ENCODE data around the gene ABCA9. TPM values are rescaled to one million over a fixed set of nuclear protein-coding genes. Genes with fewer than 3 reads are reported as not detected.

ABCA9 gene
- total RNA-seq, 1 experiment from 2014 or later = not detected

DNA sequence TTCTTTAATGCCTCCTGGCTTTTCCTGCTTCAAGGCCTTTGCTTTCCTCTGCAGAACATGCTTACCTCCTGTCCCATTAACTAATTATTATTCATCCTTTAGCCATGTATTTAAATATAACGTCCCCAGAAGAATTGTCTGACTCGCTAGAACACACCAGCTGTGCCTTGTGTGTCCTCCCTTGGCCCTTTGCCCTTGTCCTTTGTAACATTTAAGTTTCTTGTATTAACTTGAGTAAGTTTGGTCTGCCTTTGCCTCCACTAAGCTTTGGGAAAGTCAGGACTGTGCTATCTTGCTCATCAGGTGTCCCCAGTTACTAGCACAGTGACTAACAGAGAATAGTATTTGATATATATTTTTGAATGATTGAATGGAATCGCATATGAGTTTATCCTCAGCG lies 29.6 kb upstream of the ABCA9 start:
- H3K9me3 ChIP-seq (ENCODE audit: control insufficient read depth, low read depth, low read length) = no peaks in the 10 kb centered on the region
- H2BK5ac ChIP-seq (ENCODE audit: insufficient read length, low read length) = no peak overlapping the region
- no peak overlapping the region for H4K91ac ChIP-seq (ENCODE audit: insufficient read length, low read depth, low read length)
- H2AFZ ChIP-seq (ENCODE audit: low read length) = no peak overlapping the region
- no peak overlapping the region for H2AK5ac ChIP-seq (ENCODE audit: insufficient read length, low read length)
- H2BK15ac ChIP-seq (ENCODE audit: low read depth, low read length) = no peak overlapping the region
- no peak overlapping the region for H4K8ac ChIP-seq (replicated peaks; ENCODE audit: insufficient read length, low read depth, low read length)
- WGBS (ENCODE audit: extremely low coverage, insufficient read length, low lambda C conversion rate) = no CpG with 5 or more reads among the region's 4 CpGs
- no peaks in the 10 kb centered on the region for H3K27me3 Mint-ChIP-seq (ENCODE audit: low read depth)
- H4K20me1 ChIP-seq (ENCODE audit: control insufficient read depth, insufficient read depth, insufficient read length) = no peaks in the 10 kb centered on the region
- H3K9me3 Mint-ChIP-seq = no peaks in the 10 kb centered on the region
- H3K27ac ChIP-seq (ENCODE audit: insufficient read length, low read depth, low read length) = no peak overlapping the region
- H2BK12ac ChIP-seq (ENCODE audit: insufficient read length, low read depth, low read length) = no peak overlapping the region
- H3K18ac ChIP-seq (ENCODE audit: insufficient read length, low read depth, low read length) = no peak overlapping the region
- H3K4me1 Mint-ChIP-seq = no peaks in the 10 kb centered on the region
- no peak overlapping the region for H3K23ac ChIP-seq (ENCODE audit: insufficient read length, low read depth, low read length)
- H4K5ac ChIP-seq (ENCODE audit: insufficient read length, low read depth, low read length) = no peak overlapping the region
- no peaks in the 10 kb centered on the region for H3K79me1 ChIP-seq (ENCODE audit: insufficient read depth, low read depth, low read length, poor library complexity, severe bottlenecking)
- H3T11ph ChIP-seq (ENCODE audit: low read length) = no peak overlapping the region
- no peak overlapping the region for H3K56ac ChIP-seq (ENCODE audit: insufficient read length, low read depth, low read length)
- no peak overlapping the region for H3K4ac ChIP-seq (ENCODE audit: low read depth, low read length)
- no peaks in the 10 kb centered on the region for H3K4me1 ChIP-seq (ENCODE audit: insufficient read depth, low read length)
- H3K14ac ChIP-seq (ENCODE audit: insufficient read depth, low read length) = no peak overlapping the region; the same call in 1 of the 2 replicates
- H2BK120ac ChIP-seq (ENCODE audit: low read depth, low read length, poor library complexity, severe bottlenecking) = no peak overlapping the region
- H3K23me2 ChIP-seq (ENCODE audit: insufficient read length, low read depth, low read length, poor library complexity, severe bottlenecking) = no peaks in the 10 kb centered on the region
- H3K36me3 Mint-ChIP-seq (ENCODE audit: insufficient read depth in 1 of 3, low read depth in 3 of 3) = no peaks in the 10 kb centered on the region
- H3K27me3 ChIP-seq (ENCODE audit: insufficient read depth, low read length) = no peaks in the 10 kb centered on the region
- H3K79me2 ChIP-seq (ENCODE audit: insufficient read depth, low read length) = no peaks in the 10 kb centered on the region
- no peak overlapping the region for H3K4me2 ChIP-seq (ENCODE audit: insufficient read depth, insufficient read length, low read length)
- DNase-seq = no peak
- H3K4me3 Mint-ChIP-seq = no peak overlapping the region
- H2BK20ac ChIP-seq (ENCODE audit: low read depth, low read length, poor library complexity, severe bottlenecking) = no peak overlapping the region
- H3K27ac Mint-ChIP-seq = no peak overlapping the region
- no peak overlapping the region for H3K9ac ChIP-seq (ENCODE audit: extremely low read depth, insufficient read length, low read length)
- TF ChIP-seq, protein P1, sequence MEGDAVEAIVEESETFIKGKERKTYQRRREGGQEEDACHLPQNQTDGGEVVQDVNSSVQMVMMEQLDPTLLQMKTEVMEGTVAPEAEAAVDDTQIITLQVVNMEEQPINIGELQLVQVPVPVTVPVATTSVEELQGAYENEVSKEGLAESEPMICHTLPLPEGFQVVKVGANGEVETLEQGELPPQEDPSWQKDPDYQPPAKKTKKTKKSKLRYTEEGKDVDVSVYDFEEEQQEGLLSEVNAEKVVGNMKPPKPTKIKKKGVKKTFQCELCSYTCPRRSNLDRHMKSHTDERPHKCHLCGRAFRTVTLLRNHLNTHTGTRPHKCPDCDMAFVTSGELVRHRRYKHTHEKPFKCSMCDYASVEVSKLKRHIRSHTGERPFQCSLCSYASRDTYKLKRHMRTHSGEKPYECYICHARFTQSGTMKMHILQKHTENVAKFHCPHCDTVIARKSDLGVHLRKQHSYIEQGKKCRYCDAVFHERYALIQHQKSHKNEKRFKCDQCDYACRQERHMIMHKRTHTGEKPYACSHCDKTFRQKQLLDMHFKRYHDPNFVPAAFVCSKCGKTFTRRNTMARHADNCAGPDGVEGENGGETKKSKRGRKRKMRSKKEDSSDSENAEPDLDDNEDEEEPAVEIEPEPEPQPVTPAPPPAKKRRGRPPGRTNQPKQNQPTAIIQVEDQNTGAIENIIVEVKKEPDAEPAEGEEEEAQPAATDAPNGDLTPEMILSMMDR (conservative IDR thresholded peaks at IDR 0.05) = no peak

All from H9 (cell line).